A673 (cell line): ENCODE measurements around the gene AGBL5. TPM values are rescaled to one million over a fixed set of nuclear protein-coding genes. Genes with fewer than 3 reads are reported as not detected.
A peak's percentile ranks its signal among the peaks of the same experiment; 100 is the strongest.

ENCODE experiments used
- BruUV-seq: library from RNA; stranded (reverse); fragments of 400-500 nt; replicated peaks from 2 replicates; lab custom pipeline; 2021; lab: Mats Ljungman, UMichigan
- CTCF ChIA-PET: fragments of 300-600 bp; sonication (Branson Sonifier 250); formaldehyde crosslinking; loops from one replicate; lab custom pipeline; 2022; ENCODE audit warnings: antibody characterized with exemption; lab: Charles Lee
- POLR2A ChIA-PET: fragments of 300-600 bp; sonication (Branson Sonifier 250); formaldehyde crosslinking; loops from one replicate; lab custom pipeline; 2022; ENCODE audit warnings: antibody characterized with exemption; ENCODE audit not compliant: low non-redundant PET; lab: Charles Lee
- DNase-seq: peaks from one replicate; pipeline ENCODE4 v3.0.0-alpha.2; 2015; ENCODE audit warnings: low spot score
- H3K27ac ChIP-seq: fragments of 200-600 bp; sonication (generic); 2 replicates; pipeline ENCODE4 v1.5.1; 2016; ENCODE audit warnings: mixed run types, low read depth, mild to moderate bottlenecking, mixed read lengths, antibody characterized with exemption, low read length; ENCODE audit not compliant: poor library complexity, severe bottlenecking
- H3K27me3 ChIP-seq: fragments of 200-600 bp; sonication (generic); replicated peaks from 2 replicates; pipeline ENCODE4 v1.6.1; 2017; ENCODE audit warnings: mixed run types, low read depth, mild to moderate bottlenecking, mixed read lengths, antibody characterized with exemption, low read length; ENCODE audit not compliant: insufficient read depth, poor library complexity
- H3K36me3 ChIP-seq: fragments of 200-600 bp; sonication (generic); 2 replicates; pipeline ENCODE4 v1.6.1; 2016; ENCODE audit warnings: mixed run types, mild to moderate bottlenecking, mixed read lengths, antibody characterized with exemption, low read length; ENCODE audit not compliant: insufficient read depth, poor library complexity, severe bottlenecking
- H3K4me1 ChIP-seq: fragments of 200-600 bp; sonication (generic); 2 replicates; pipeline ENCODE4 v1.6.1; 2017; ENCODE audit warnings: mixed run types, mild to moderate bottlenecking, mixed read lengths, antibody characterized with exemption, low read length; ENCODE audit not compliant: insufficient read depth, poor library complexity, severe bottlenecking
- H3K4me3 ChIP-seq: fragments of 200-600 bp; sonication (generic); 2 replicates; pipeline ENCODE4 v1.5.1; 2016; ENCODE audit warnings: low read depth, mixed run types, mild to moderate bottlenecking, mixed read lengths, low read length; ENCODE audit not compliant: poor library complexity, severe bottlenecking
- H3K9me3 ChIP-seq: fragments of 200-600 bp; sonication (generic); 2 replicates; pipeline ENCODE4 v1.6.1; 2016; ENCODE audit warnings: mixed run types, low read depth, mild to moderate bottlenecking, mixed read lengths, antibody characterized with exemption, low read length; ENCODE audit not compliant: poor library complexity, severe bottlenecking
- EZH2 ChIP-seq: fragments of 200-600 bp; sonication (generic); IDR thresholded peaks from 2 replicates; pipeline ENCODE4 v1.6.1; 2017; ENCODE audit warnings: borderline replicate concordance, low read depth, mild to moderate bottlenecking, mixed read lengths, antibody characterized with exemption, low read length; ENCODE audit not compliant: poor library complexity, severe bottlenecking
- intact Hi-C: fragments of 100-400 bp; cut with micrococcal nuclease; formaldehyde crosslinking; loops from one replicate; pipeline ENCODE4 v1.10.0; 2022; ENCODE audit not compliant: unreplicated experiment
- total RNA-seq: library from RNA; stranded (reverse); gene quantifications from 2 replicates; pipeline ENCODE4 v1.2.3, GENCODE V29; 2021
- TF ChIP-seq, protein P1 (sequence below): fragments of 300-800, 200-600 bp; sonication (generic); conservative IDR thresholded peaks from 2 replicates; pipeline ENCODE4 v1.5.1; 2017; ENCODE audit warnings: low read depth, mild to moderate bottlenecking, antibody characterized with exemption, low read length, moderate library complexity, mixed read lengths

AGBL5 gene
- total RNA-seq, 1 experiment from 2014 or later = 64.1 TPM

DNA sequence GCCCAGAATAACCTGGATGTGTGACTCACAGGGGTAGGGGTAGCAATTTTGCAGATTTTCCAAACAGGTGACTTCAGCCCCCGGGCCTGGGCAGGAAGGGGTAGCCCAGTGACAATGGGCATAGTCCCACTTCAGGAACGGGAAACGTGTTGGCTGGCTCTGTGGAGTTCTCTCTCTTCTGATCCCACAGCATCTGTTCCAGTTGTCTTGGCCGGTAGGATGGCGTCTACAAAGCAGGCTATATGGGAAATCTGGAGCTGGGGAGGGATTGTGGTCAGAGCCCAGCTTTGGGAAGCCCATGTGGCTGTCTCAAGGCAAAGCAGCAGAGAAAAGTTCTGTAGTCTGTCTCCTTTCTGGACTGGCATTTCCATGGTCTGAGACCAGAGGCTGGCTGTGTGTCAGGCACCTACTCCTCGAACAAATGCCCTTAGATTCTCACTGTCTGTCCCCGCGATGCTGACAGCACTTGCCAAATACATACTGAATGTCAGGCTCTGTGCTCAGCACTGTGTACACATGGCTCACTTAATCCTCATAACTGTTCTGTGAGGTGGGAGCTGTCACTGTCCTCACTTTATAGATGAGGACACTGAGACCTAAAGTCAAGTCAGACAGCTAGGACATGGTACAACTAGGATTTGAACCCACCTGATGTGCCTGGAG is 36.6 kb upstream of the AGBL5 start:
- H3K27ac ChIP-seq = peak overlapping the region; percentile 74
- no TSS peak for BruUV-seq
- no peaks in the 10 kb centered on the region for H3K36me3 ChIP-seq
- TF ChIP-seq, protein P1, sequence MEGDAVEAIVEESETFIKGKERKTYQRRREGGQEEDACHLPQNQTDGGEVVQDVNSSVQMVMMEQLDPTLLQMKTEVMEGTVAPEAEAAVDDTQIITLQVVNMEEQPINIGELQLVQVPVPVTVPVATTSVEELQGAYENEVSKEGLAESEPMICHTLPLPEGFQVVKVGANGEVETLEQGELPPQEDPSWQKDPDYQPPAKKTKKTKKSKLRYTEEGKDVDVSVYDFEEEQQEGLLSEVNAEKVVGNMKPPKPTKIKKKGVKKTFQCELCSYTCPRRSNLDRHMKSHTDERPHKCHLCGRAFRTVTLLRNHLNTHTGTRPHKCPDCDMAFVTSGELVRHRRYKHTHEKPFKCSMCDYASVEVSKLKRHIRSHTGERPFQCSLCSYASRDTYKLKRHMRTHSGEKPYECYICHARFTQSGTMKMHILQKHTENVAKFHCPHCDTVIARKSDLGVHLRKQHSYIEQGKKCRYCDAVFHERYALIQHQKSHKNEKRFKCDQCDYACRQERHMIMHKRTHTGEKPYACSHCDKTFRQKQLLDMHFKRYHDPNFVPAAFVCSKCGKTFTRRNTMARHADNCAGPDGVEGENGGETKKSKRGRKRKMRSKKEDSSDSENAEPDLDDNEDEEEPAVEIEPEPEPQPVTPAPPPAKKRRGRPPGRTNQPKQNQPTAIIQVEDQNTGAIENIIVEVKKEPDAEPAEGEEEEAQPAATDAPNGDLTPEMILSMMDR = no peak
- intact Hi-C loops = loop anchor here (5.0 kb wide), 1 partner anchor 408 kb away; no protein-coding TSS in a partner anchor
- H3K4me3 ChIP-seq = no peak overlapping the region
- H3K9me3 ChIP-seq = no peaks in the 10 kb centered on the region
- H3K27me3 ChIP-seq = no peaks in the 10 kb centered on the region
- peaks cover 21% of the 10 kb centered on the region for H3K4me1 ChIP-seq
- no peak for DNase-seq
- ChIA-PET CTCF (interaction anchor here (3.3 kb wide), 1 partner anchor 169 kb away, joined by 53 read pairs; no protein-coding TSS in a partner anchor), POLR2A (interaction anchor here (0.5 to 0.6 kb wide), 2 partner anchors 36 to 112 kb away, joined by 4 to 5 read pairs; no protein-coding TSS in a partner anchor)

DNA sequence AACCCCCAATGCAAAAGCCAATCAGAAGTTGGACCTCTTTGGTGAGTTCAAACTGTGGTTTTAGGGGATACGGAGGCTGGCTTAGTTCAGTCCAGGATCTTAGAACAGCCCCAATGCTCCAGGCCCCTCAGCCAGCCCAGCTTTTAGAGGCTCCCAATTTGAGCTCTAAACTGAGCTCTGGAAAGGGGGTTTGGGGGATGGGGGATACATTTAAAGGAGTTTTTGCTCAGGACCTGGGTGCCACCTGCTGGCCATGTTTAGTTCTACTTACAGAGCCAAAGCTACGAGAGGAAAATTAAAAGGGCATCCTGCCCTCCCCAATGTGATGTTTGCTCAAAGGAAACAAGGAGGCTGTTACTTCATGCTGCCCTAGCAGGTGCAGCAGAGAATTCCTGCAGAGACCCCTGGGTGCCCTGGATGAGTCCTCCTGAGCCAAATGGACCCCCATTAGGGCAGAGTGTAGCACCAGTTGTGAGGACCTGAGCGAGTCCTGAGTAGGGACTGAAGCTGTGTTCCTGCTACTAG is 34.6 kb upstream of the AGBL5 start:
- intact Hi-C loops = loop anchor here (1.0 to 5.0 kb wide), 3 partner anchors 56 to 410 kb away; no protein-coding TSS in a partner anchor
- no TSS peak for BruUV-seq
- Histone ChIP-seq H3K9me3 (no peaks in the 10 kb centered on the region), H3K27ac (peak overlapping the region; percentile 74), H3K27me3 (no peaks in the 10 kb centered on the region), H3K4me3 (no peak overlapping the region), H3K4me1 (peaks cover 21% of the 10 kb centered on the region), H3K36me3 (no peaks in the 10 kb centered on the region)
- ChIA-PET POLR2A (interaction anchor here (0.6 kb wide), 2 partner anchors 37 to 59 kb away, joined by 4 to 6 read pairs; no protein-coding TSS in a partner anchor), CTCF (interaction anchor here (0.5 to 3.3 kb wide), 30 partner anchors 19 to 1653 kb away, joined by 3 to 71 read pairs (median 5); partner anchors contain the start of gene CENPA)
- TF ChIP-seq EZH2 = no peak
- TF ChIP-seq, protein P1 = peak; percentile 82
- peak; percentile 92 for DNase-seq

DNA sequence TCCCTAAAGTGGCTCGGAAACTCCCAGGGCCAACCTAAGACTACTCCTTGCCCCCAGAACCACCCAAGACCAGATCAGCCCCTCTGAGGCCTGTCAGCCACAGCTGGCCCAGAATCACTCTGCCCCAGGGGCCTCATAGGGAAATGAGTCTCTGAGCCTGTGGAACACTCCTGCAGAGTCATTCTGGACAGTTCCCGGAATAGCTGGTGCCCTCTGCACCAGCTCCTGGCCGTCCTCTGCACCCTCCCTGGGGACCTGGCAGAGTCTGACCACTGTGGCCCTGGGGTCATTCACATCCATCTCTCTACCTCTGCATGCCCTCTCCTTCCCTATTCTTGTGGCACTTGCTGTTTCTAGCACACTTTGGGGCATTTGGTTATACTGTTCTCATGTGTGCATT is 33.3 kb upstream of the AGBL5 start:
- peaks cover 21% of the 10 kb centered on the region for H3K4me1 ChIP-seq
- BruUV-seq = no TSS peak
- POLR2A ChIA-PET = no interaction called here
- CTCF ChIA-PET = interaction anchor here (3.3 kb wide), 1 partner anchor 172 kb away, joined by 53 read pairs; no protein-coding TSS in a partner anchor
- intact Hi-C loops = loop anchor here (5.0 kb wide), 1 partner anchor 411 kb away; no protein-coding TSS in a partner anchor
- H3K4me3 ChIP-seq = no peak overlapping the region
- no peak for TF ChIP-seq EZH2
- TF ChIP-seq, protein P1 = no peak
- H3K27ac ChIP-seq = no peak overlapping the region
- no peaks in the 10 kb centered on the region for H3K9me3 ChIP-seq
- no peaks in the 10 kb centered on the region for H3K36me3 ChIP-seq
- DNase-seq = no peak
- H3K27me3 ChIP-seq = no peaks in the 10 kb centered on the region
